GM12874 (cell line): ENCODE results near the gene RPTOR.

Experiments
- TF ChIP-seq, protein P1 (sequence below): IDR thresholded peaks from 2 replicates; pipeline ENCODE4 v1.5.1; 2011; ENCODE audit warnings: low read depth, mild to moderate bottlenecking, control low read depth, low read length, moderate library complexity; ENCODE audit not compliant: insufficient read depth

Gene RPTOR

DNA sequence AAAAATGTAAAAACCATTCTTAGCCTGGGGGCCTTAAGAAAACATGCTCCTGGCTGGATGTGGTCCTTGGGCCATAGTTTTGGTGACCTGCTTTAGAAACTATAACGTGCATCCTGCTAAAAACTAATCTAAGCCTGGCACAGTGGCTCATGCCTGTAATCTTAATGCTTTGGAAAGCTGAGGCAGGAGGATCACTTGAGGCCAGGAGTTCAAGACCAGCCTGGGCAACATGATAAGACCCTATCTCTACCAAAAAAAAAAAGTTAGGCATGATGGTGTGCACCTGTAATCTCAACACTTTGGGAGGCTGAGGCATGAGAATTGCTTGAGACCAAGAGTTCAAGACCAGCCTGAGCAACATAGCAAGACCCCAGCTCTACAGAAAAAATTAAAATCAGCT lies 263.2 kb downstream of the RPTOR start:
- TF ChIP-seq, protein P1, sequence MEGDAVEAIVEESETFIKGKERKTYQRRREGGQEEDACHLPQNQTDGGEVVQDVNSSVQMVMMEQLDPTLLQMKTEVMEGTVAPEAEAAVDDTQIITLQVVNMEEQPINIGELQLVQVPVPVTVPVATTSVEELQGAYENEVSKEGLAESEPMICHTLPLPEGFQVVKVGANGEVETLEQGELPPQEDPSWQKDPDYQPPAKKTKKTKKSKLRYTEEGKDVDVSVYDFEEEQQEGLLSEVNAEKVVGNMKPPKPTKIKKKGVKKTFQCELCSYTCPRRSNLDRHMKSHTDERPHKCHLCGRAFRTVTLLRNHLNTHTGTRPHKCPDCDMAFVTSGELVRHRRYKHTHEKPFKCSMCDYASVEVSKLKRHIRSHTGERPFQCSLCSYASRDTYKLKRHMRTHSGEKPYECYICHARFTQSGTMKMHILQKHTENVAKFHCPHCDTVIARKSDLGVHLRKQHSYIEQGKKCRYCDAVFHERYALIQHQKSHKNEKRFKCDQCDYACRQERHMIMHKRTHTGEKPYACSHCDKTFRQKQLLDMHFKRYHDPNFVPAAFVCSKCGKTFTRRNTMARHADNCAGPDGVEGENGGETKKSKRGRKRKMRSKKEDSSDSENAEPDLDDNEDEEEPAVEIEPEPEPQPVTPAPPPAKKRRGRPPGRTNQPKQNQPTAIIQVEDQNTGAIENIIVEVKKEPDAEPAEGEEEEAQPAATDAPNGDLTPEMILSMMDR: no peak

DNA sequence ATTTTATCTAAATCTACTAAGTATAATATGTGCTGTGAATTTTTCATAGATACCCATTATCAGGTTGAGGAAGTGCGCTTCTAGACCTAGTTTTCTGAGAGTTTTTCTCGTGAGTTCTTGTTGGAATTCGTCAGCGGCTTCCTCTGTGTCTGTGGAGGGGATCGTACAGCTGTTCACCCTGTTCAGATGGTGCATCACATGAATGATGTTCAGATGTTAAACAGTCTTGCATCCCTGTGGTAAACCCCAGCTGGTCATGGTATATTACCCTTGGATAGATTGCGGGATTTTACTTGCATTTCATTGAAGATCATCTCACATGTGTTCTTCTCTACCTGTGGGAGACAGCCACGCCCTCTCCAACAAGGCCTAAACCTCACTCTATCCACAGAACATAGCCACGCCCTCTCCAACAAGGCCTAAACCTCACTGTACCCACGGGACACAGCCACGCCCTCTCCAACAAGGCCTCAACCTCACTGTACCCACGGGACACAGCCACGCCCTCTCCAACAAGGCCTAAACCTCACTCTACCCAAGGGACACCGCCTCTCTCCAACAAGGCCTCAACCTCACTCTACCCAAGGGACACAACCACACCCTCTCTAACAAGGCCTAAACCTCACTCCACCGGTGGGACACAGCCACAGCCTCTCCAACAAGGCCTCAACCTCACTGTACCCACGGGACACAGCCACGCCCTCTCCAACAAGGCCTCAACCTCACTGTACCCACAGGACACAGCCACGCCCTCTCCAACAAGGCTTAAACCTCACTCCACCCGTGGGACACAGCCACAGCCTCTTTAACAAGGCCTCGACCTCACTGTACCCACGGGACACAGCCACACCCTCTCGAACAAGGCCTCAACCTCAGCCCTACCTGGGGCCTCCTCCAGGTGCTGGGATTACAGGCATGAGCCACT lies 266.8 kb downstream of the RPTOR start:
- TF ChIP-seq, protein P1: no peak

DNA sequence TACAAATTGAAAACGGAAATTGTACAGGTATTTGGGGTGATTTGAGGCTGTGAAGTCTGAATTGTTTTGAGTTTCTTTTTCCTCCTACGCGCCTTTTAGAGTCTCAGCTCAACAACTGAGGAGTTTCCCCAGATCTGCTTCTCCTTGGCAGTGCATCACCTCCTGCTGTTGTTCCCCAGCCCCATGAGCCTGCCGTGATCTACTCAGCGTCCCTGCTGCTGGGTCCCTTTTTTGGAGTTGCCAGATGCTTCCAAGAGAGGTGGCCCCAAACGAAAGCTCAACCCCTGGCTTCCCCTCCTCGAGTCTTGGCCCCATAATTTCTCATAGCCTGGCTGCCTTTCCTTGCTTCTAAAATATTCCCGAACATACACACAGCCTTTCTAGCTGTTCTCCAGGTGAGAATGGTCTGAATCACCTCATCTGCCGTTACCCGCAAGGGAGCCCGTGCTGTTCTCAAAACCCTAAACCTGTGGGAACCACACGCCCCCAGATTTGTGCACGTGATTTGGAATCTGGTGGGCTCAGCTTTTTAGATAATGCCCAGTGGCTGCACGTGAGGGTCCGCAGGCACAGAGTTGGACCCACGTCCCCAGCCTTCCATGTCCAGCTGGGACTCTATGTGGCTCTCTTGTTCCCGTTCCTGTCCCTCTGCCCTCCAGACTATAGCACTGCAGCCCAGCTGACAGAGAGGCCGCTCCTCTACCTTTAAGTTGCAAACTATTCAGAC lies 267.9 kb downstream of the RPTOR start:
- TF ChIP-seq, protein P1: no peak

DNA sequence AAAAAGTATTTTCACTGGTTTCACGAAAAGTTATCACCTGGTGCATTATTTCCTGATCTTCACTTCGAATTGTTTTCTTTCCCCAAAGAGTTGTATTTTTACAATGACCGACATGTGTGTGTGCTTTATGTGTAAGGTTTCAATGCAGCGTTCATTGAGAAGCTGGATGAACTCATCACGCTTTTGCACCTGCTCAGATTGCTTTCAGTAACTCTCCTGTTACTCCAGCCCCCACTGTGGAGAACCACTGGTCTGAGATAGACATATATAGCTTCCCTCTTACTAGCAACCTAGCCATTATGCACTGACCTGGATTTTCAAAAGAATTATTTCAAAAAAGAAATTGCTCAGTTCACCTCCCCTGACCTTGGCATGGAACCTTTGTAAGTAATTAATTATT lies 268.7 kb downstream of the RPTOR start:
- TF ChIP-seq, protein P1: no peak

DNA sequence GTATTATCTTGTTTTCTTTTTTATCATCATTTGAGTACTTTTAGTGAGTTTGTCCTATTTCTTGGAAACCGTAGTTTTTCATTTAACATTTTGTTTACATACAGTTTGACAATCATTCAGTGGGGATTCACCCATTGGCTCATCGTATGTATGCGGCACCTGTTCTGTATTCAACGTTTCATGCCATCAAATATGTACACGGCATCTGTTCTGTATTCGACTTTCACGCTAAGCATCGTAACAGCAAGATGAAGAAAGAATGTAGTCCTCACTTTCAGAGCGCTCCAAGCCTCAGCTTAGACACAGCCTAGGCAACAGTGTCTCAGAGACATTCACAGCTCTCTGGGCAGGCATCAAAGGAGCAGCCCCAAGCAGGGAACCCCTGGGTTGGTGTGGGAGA lies 269.9 kb downstream of the RPTOR start:
- TF ChIP-seq, protein P1: no peak

DNA sequence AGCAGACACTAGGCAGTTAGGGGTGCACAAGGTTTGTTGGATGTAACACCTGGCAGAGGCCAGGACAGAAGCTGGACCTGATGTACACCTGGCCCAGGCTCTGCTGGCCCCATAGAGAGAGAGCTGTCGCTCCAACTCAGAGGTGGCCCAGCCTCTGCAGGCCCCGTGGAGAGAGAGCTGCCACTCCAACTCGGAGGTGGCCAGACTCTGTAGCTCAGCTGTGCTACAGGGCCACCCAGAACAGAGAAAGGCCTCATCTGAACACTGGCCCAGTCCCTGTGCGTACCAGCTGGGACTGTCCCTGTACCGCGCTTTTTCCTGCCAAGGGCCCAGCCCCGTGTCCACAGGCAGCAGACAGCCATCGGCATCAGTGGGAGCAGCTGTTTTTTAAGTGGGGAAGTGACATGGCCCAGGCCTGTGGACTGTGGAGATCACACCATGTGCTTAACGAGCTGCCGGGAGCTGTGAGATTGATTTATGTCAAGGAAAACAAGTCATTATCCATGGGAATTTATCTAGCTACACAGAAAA lies 270.6 kb downstream of the RPTOR start:
- TF ChIP-seq, protein P1: no peak
